ENCODE measurements around the gene DMWD. TPM values are rescaled to one million over a fixed set of nuclear protein-coding genes. Genes with fewer than 3 reads are reported as not detected.

DMWD gene
- total and polyA plus RNA-seq, 2 donors (not counting 1 experiment from before 2014, with no cell fraction given): 25.1 to 86.4 TPM

DNA sequence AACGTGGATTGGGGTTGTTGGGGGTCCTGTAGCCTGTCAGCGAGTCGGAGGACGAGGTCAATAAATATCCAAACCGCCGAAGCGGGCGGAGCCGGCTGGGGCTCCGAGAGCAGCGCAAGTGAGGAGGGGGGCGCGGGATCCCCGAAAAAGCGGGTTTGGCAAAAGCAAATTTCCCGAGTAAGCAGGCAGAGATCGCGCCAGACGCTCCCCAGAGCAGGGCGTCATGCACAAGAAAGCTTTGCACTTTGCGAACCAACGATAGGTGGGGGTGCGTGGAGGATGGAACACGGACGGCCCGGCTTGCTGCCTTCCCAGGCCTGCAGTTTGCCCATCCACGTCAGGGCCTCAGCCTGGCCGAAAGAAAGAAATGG lies 22.8 kb downstream of the DMWD start:
- peaks cover 29% of the 10 kb centered on the region for H3K4me1 Mint-ChIP-seq
- ATAC-seq (ENCODE audit: low read depth) (peak; percentile 14), DNase-seq (peak; percentile 89)
- H3K27ac Mint-ChIP-seq: peak overlapping the region; percentile 86
- ChIA-PET POLR2A (interaction anchor here (0.6 to 3.9 kb wide), 13 partner anchors 11 to 301 kb away, joined by 3 to 23 read pairs (median 4); partner anchors contain the start of genes DMWD, FBXO46, IRF2BP1 and SYMPK), CTCF (interaction anchor here (0.8 to 8.3 kb wide), 20 partner anchors 9 to 495 kb away, joined by 3 to 302 read pairs (median 8); partner anchors contain the start of genes CCDC61, DMWD, FBXO46 and FOXA3)
- Histone ChIP-seq H3K27me3 (replicated peaks in 1 of 4; ENCODE audit: control extremely low read depth in 1 of 4, control insufficient read depth in 3 of 4, insufficient read depth in 4 of 4, low read length in 3 of 4) (peaks cover 0 to 34% (median 8%) of the 10 kb centered on the region in 4 experiments), H3K4me1 (ENCODE audit: control insufficient read depth in 2 of 2, insufficient read depth in 2 of 2, low read length in 2 of 2) (peaks cover 12 to 32% of the 10 kb centered on the region in 2 donors), H3K79me2 (ENCODE audit: control insufficient read depth, insufficient read depth, low read length) (no peaks in the 10 kb centered on the region), H3K27ac (ENCODE audit: low read length in 2 of 2) (peak overlapping the region; percentile 27 to 53), H2AFZ (ENCODE audit: insufficient read depth, low read depth, low read length, poor library complexity, severe bottlenecking) (peak overlapping the region; percentile 93), H3K9ac (ENCODE audit: low read length) (peak overlapping the region; percentile 78), H3K4me2 (replicated peaks; ENCODE audit: low read depth, low read length, poor library complexity, severe bottlenecking) (peak overlapping the region; percentile 96), H4K20me1 (ENCODE audit: control insufficient read depth, insufficient read depth, low read length, poor library complexity, severe bottlenecking) (no peaks in the 10 kb centered on the region), H3K4me3 (ENCODE audit: control extremely low read depth in 1 of 5, extremely low read depth in 1 of 5, insufficient read depth in 1 of 5, low read depth in 2 of 5, low read length in 4 of 5) (peak overlapping the region; percentile 46 to 88 (median 81)), H3K36me3 (replicated peaks in 1 of 2; ENCODE audit: control extremely low read depth in 1 of 2, control insufficient read depth in 1 of 2, extremely low read depth in 1 of 2, insufficient read depth in 2 of 2, low read length in 1 of 2) (no peaks in the 10 kb centered on the region), H3K9me3 (ENCODE audit: control extremely low read depth in 1 of 3, control insufficient read depth in 2 of 3, insufficient read depth in 1 of 3, low read length in 2 of 3) (peaks cover 0 to 3% (median 0%) of the 10 kb centered on the region in 3 donors)
- peaks cover 3% of the 10 kb centered on the region for H3K27me3 Mint-ChIP-seq
- H3K4me3 Mint-ChIP-seq: peak overlapping the region; percentile 90
- TF ChIP-seq EZH2 (IDR thresholded peaks at IDR 0.05; ENCODE audit: borderline replicate concordance, insufficient read depth, low read depth, low read length, poor library complexity, severe bottlenecking): no peak
- TF ChIP-seq, protein P1, sequence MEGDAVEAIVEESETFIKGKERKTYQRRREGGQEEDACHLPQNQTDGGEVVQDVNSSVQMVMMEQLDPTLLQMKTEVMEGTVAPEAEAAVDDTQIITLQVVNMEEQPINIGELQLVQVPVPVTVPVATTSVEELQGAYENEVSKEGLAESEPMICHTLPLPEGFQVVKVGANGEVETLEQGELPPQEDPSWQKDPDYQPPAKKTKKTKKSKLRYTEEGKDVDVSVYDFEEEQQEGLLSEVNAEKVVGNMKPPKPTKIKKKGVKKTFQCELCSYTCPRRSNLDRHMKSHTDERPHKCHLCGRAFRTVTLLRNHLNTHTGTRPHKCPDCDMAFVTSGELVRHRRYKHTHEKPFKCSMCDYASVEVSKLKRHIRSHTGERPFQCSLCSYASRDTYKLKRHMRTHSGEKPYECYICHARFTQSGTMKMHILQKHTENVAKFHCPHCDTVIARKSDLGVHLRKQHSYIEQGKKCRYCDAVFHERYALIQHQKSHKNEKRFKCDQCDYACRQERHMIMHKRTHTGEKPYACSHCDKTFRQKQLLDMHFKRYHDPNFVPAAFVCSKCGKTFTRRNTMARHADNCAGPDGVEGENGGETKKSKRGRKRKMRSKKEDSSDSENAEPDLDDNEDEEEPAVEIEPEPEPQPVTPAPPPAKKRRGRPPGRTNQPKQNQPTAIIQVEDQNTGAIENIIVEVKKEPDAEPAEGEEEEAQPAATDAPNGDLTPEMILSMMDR (IDR thresholded peaks at IDR 0.05): no peak
- intact Hi-C loops (cut with micrococcal nuclease): loop anchor here (1.0 to 2.0 kb wide), 11 partner anchors 9 to 246 kb away; partner anchors contain the start of genes CCDC61, FBXO46, IRF2BP1 and SYMPK
- under 1% methylated on average over 28 of the region's 28 CpGs for WGBS (ENCODE audit: insufficient coverage)
- H3K9me3 Mint-ChIP-seq (ENCODE audit: insufficient read depth): no peaks in the 10 kb centered on the region
